Measurements from ENCODE around the gene NEDD4. TPM values are rescaled to one million over a fixed set of nuclear protein-coding genes. Genes with fewer than 3 reads are reported as not detected.

Gene NEDD4
- total RNA-seq = 10 to 100 TPM; 16.0 to 65.3 (median 22.4) TPM
- long read RNA-seq, full-length matches to known transcripts = 1 of 4 reads
- long read RNA-seq, partial matches to known transcripts = 1 of 4 reads
- long read RNA-seq, other reads (novel, unspliced or antisense) = 2 of 4 reads

DNA sequence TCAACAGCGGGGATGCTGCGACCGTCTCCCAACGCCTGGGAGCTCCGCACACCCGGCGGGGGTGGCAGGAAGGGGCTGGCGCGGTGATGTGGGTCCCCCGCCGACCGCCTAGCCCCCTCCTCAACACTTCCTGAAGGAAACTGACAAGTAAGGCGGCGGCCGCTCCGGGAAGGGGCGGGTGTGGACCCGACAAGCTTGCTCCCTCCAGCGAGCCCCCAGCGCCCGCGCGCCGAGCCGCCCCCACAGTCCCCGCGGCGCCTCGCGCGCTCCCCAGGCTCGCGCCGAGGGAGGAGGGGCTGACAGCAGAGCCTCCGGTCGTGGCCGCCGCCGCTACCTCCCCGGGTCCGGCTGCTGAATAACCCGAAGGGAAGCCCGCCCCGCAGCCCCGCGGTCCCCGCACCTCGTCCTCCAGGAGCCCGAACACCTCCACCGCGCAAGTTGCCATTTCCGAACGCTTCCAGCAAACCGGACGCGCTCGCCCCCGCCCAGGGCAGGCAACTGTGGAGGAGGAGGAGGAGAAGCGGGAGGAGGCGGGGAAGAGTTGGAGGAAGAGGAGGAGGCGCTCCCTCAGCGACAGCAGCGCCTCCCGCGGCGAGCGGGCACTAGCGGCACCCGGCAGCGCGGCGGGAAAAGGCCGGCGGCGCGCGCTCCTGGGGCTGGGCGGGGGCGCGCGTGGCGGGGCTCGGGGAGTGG, at the start of gene NEDD4:
TSS of gene NEDD4 (minus strand) at position 502 of the 693 bp plus-strand sequence. CDS start at position 445, 57 bp downstream.
- intact Hi-C loops (cut with DNase I) = no loop called here
- no peaks in the 10 kb centered on the region for H3K27me3 ChIP-seq
- H3K4me3 ChIP-seq = peak within 1 kb of the TSS; percentile 92 to 96 (median 94)
- peaks cover 0 to 3% (median 0%) of the 10 kb centered on the region in 4 donors for H3K4me1 ChIP-seq
- TF ChIP-seq POLR2A (IDR thresholded peaks at IDR 0.05) (peak; percentile 80), CTCF (IDR thresholded peaks at IDR 0.05) (peak; percentile 46 to 67 (median 51))
- no peaks in the 10 kb centered on the region for H3K36me3 ChIP-seq
- 0% methylated on average over 28 of the region's 83 CpGs for WGBS (ENCODE audit: insufficient coverage, low coverage, low lambda C conversion rate, missing lambda C conversion rate)
- ATAC-seq (peak; percentile 95 to 98 (median 96)), DNase-seq (peak; percentile 90 to 91 (median 90))
- H3K9me3 ChIP-seq = no peaks in the 10 kb centered on the region
- H3K27ac ChIP-seq = peak within 1 kb of the TSS; percentile 83 to 89 (median 87)

DNA sequence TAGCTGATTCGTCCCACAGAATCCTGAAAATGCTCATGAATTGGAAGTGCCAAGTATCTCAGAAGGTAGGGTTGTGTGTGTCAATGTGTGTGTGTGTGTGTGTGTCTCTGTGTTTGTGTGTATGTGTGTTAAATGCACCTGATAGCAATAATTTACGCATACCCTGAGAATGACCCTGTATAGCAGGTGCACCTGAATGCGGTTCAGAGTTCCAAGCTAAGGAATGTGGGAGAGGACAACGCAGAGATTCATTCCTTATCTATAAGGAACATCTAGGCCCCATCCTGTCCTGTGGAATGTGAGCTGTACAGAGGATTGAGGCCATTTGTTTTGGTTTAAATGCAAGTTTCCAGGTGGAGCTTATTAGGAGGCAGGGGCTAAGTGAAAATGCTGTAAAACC, 49.1 kb upstream of the NEDD4 start:
- Histone ChIP-seq H3K27ac (no peak overlapping the region), H3K4me3 (no peak overlapping the region), H3K4me1 (no peaks in the 10 kb centered on the region), H3K27me3 (no peaks in the 10 kb centered on the region), H3K36me3 (no peaks in the 10 kb centered on the region), H3K9me3 (no peaks in the 10 kb centered on the region)
- WGBS (ENCODE audit: insufficient coverage, low coverage, low lambda C conversion rate, missing lambda C conversion rate) = 90% methylated on average over 3 of the region's 4 CpGs
- no peak for ATAC-seq
- no peak for TF ChIP-seq CTCF (IDR thresholded peaks at IDR 0.05)
- TF ChIP-seq POLR2A (IDR thresholded peaks at IDR 0.05) = no peak
- DNase-seq = no peak
- intact Hi-C loops (cut with DNase I) = no loop called here

- no peak for TF ChIP-seq CTCF (IDR thresholded peaks at IDR 0.05)
- no peak for TF ChIP-seq POLR2A (IDR thresholded peaks at IDR 0.05)
- DNase-seq = no peak
- no peak for ATAC-seq
- intact Hi-C loops (cut with DNase I) = no loop called here
- WGBS (ENCODE audit: insufficient coverage, low coverage, low lambda C conversion rate, missing lambda C conversion rate) = 83% methylated on average over 1 of the region's 1 CpG
- Histone ChIP-seq H3K27ac (no peak overlapping the region), H3K27me3 (no peaks in the 10 kb centered on the region), H3K4me3 (no peak overlapping the region), H3K9me3 (no peaks in the 10 kb centered on the region), H3K4me1 (no peaks in the 10 kb centered on the region), H3K36me3 (no peaks in the 10 kb centered on the region)
These were observed 48.6 kb upstream of the NEDD4 start for GRCh38 chr15:56042031-56042430.

DNA sequence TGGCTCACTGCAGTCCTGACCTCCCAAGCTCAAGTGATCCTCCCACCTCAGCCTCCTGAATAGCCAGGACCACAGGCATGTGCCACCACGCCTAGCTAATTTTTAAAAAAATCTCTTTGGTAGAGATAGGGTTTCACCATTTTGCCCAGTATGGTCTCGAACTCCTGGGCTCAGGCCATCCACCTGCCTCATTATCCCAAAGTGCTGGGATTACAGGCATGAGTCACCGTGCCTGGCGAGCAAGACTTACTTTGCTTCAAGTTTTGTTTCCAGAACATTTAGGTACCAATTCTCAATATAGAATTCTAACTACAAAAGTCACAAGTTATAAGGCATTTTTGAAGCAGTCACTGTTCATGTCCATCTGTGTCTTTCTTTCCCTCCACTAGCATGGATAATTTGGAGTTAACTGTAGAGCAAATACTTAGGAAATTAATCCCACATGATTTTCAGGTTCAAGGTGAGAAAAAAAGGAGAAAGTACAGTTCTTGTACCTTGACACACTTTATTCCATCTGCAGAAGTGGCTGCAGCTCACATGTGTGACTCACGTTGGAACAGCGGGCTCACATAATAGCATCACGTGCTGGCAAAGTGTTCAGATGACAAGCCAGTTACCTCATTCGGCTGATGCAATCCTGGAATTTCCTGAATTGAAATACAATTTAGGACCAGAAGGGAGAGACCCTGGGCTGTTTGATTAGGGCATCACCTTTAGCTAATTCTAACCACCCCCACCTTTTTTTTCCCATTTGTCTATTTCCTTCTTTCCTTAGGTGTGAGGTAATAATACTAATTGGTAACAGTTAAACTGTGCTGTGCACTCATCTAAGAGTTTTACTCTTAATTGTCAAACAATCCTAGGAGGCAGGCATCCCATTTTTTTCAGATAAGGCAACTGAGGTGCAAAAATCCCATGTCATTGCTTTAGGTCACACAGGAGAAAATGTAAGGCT, 46.9 kb upstream of the NEDD4 start:
- Histone ChIP-seq H3K36me3 (no peaks in the 10 kb centered on the region), H3K4me3 (no peak overlapping the region), H3K9me3 (no peaks in the 10 kb centered on the region), H3K27ac (peak overlapping the region in 2 of 3 donors; percentile 11 to 35), H3K27me3 (no peaks in the 10 kb centered on the region), H3K4me1 (no peaks in the 10 kb centered on the region)
- intact Hi-C loops (cut with DNase I) = no loop called here
- DNase-seq (peak; percentile 42 to 69 (median 60)), ATAC-seq (peak; percentile 55 to 79 (median 65))
- TF ChIP-seq CTCF (IDR thresholded peaks at IDR 0.05) = peak in 1 of 4 donors; percentile 11
- no peak for TF ChIP-seq POLR2A (IDR thresholded peaks at IDR 0.05)
- WGBS (ENCODE audit: insufficient coverage, low coverage, low lambda C conversion rate, missing lambda C conversion rate) = 46% methylated on average over 8 of the region's 8 CpGs
